Heart left ventricle (tissue), 16 donors: Measurements from ENCODE around the gene TTC38. TPM values are rescaled to one million over a fixed set of nuclear protein-coding genes. Genes with fewer than 3 reads are reported as not detected.
A peak's percentile ranks its signal among the peaks of the same experiment; 100 is the strongest.

ENCODE experiments used
- ATAC-seq, 4 donors: fragments of 200-7000 bp; cut with Tn5 transposase; one replicate each; pipeline ENCODE4 v1.9.1; 2020 to 2022; ENCODE audit warnings: moderate library complexity in 4 of 4, mild to moderate bottlenecking in 3 of 4, moderate number of reproducible peaks in 1 of 4
- DNase-seq, 5 donors: peaks; one replicate each; pipeline ENCODE4 v3.0.0-alpha.2; 2020
- H3K27ac ChIP-seq, 12 donors: fragments of 200-600 bp; sonication (generic) in 4 of 12; one replicate each; pipeline versions ENCODE4 v1.5.0 to v1.8.0; 2016 to 2022; ENCODE audit warnings: mild to moderate bottlenecking in 2 of 12
- H3K27me3 ChIP-seq, 9 donors: fragments of 200-600 bp; sonication (generic) in 2 of 9; one replicate each; pipeline versions ENCODE4 v1.5.1 to v1.8.0; 2016 to 2022; ENCODE audit warnings: mild to moderate bottlenecking in 3 of 9
- H3K36me3 ChIP-seq, 9 donors: fragments of 200-600 bp; sonication (generic) in 2 of 9; one replicate each; pipeline versions ENCODE4 v1.5.0 to v1.8.0; 2018 to 2022; ENCODE audit warnings: mild to moderate bottlenecking in 2 of 9
- H3K4me1 ChIP-seq, 12 donors: fragments of 200-600 bp; sonication (generic) in 4 of 12; one replicate each; pipeline versions ENCODE4 v1.5.0 to v1.8.0; 2016 to 2022; ENCODE audit warnings: mild to moderate bottlenecking in 3 of 12
- H3K4me3 ChIP-seq, 12 donors: fragments of 200-600 bp; sonication (generic) in 4 of 12; one replicate each; pipeline versions ENCODE4 v1.5.0 to v1.8.0; 2017 to 2022; ENCODE audit warnings: mild to moderate bottlenecking in 9 of 12, moderate library complexity in 4 of 12
- H3K9me3 ChIP-seq, 12 donors: fragments of 200-600 bp; sonication (generic) in 4 of 12; one replicate each; pipeline versions ENCODE4 v1.5.0 to v1.8.0; 2016 to 2022; ENCODE audit warnings: mild to moderate bottlenecking in 1 of 12
- CTCF ChIP-seq, 12 donors: fragments of 200-600 bp; sonication (generic) in 4 of 12; IDR thresholded peaks; one replicate each; pipeline versions ENCODE4 v1.5.0 to v1.8.0; 2018 to 2022; ENCODE audit warnings: antibody characterized with exemption in 12 of 12, mild to moderate bottlenecking in 5 of 12
- POLR2A ChIP-seq, 2 donors: fragments of 450-650 bp; IDR thresholded peaks; one replicate each; pipeline ENCODE4 v1.6.1; 2017; ENCODE audit warnings: antibody characterized with exemption in 2 of 2, mild to moderate bottlenecking in 2 of 2, moderate library complexity in 2 of 2
- WGBS, 4 donors: extraction: QIAGEN DNeasy Blood & Tissue Kit in 2 of 4; methylation state at CpG; one replicate each; pipeline versions ENCODE4 v1.1.5 to v1.1.7; 2013 to 2018; 5-methylcytosine and 5-hydroxymethylcytosine counted together
- intact Hi-C, 10 donors: fragments of 100-400 bp; cut with DNase I; formaldehyde crosslinking; loops; one replicate each; pipeline versions ENCODE4 v1.11.1 to v1.14.2; 2022
- polyA plus RNA-seq, 2 donors: library from polyadenylated mRNA; stranded (reverse); fragments of 200-250 nt; gene quantifications; one replicate each; pipeline ENCODE4 v1.2.3, GENCODE V29; 2013
- total RNA-seq, 9 donors: library from RNA; depleted of rRNA in 2 of 9; stranded (reverse); fragments of >200 nt in 2 of 9; fragmentation: NEBNext Ultra II Directional in 3 of 9; extraction: Animal tissue kit (Norgen Biotek cat#: 25700) in 3 of 9; gene quantifications; one replicate each; pipeline versions ENCODE4 v1.1.0 to v1.2.4, GENCODE V29; 2016 to 2023
- donor health status: ischemic (EF 13 %, LVEDD 7.1; RV severe dilation, severe dysfunction).
- donor health status: healthy with polysubstance abuse.
- donor health status: DM: no; HTN: yes; CAD: no.
- donor health status: DM: no; HTN: no; CAD: no.
- donor health status: ischemic (EF 25% LVEDD 6.9; RV normal size, moderate dysfunction).
- donor health status: ischemic (EF 25% LVEDD 5.7; RV mildly dilated, moderate dysfunction).
- donor health status: healthy.
- donor health status: DM: yes; HTN: yes; CAD: no.
- donor health status: ischemic (EF 35%, LVEDD 5.7; RV mildly dilated, moderate dysfunction).
- donor health status: nonischemic (EF 11% LVEDD 7.7; RV severe dilation, severe dysfunction).
- donor health status: DM: yes; HTN: yes; CAD: no.
- donor health status: PGD.
- donor health status: ischemic (EF 29% LVEDD 5.4; RV normal size, mild dysfunction).
- donor health status: nonischemic (EF 23%, LVEDD 6.1; RV moderate dilation, normal function).

TTC38 gene
- total and polyA plus RNA-seq, 11 donors = 15.5 to 72.4 (median 25.3) TPM

- no peak for TF ChIP-seq POLR2A (IDR thresholded peaks at IDR 0.05)
- no peak for TF ChIP-seq CTCF (IDR thresholded peaks at IDR 0.05)
- H3K9me3 ChIP-seq = no peaks in the 10 kb centered on the region
- intact Hi-C loops = loop anchor here in 1 of 10 donors (5.0 kb wide), 1 partner anchor 153 kb away; no protein-coding TSS in a partner anchor
- ATAC-seq (no peak), DNase-seq (peak in 1 of 5 donors; percentile 27)
- H3K4me1 ChIP-seq = peaks cover 0 to 21% (median 15%) of the 10 kb centered on the region in 12 donors
- no peak overlapping the region for H3K27ac ChIP-seq
- H3K27me3 ChIP-seq = no peaks in the 10 kb centered on the region
- no peak overlapping the region for H3K4me3 ChIP-seq
- H3K36me3 ChIP-seq = no peaks in the 10 kb centered on the region
- WGBS, 4 donors = 94 to 98% (median 97%) methylated on average over 7 of the region's 7 CpGs
Measured at GRCh38 chr22:46300491-46300890, 32.7 kb downstream of the TTC38 start.

- H3K4me3 ChIP-seq = no peak overlapping the region
- no peaks in the 10 kb centered on the region for H3K4me1 ChIP-seq
- ATAC-seq (no peak), DNase-seq (peak in 1 of 5 donors; percentile 26)
- no peaks in the 10 kb centered on the region for H3K9me3 ChIP-seq
- TF ChIP-seq POLR2A (IDR thresholded peaks at IDR 0.05) (no peak), CTCF (IDR thresholded peaks at IDR 0.05) (no peak)
- no peak overlapping the region for H3K27ac ChIP-seq
- no peaks in the 10 kb centered on the region for H3K36me3 ChIP-seq
- 91 to 95% (median 93%) methylated on average over 7 of the region's 7 CpGs for WGBS, 4 donors
- no peaks in the 10 kb centered on the region for H3K27me3 ChIP-seq
- intact Hi-C loops = loop anchor here in 1 of 10 donors (5.0 kb wide), 1 partner anchor 156 kb away; no protein-coding TSS in a partner anchor
Measured at GRCh38 chr22:46303347-46303965, 35.6 kb downstream of the TTC38 start.

- peak in 1 of 4 donors; percentile 27 for ATAC-seq
- Histone ChIP-seq H3K27ac (no peak overlapping the region), H3K4me3 (no peak overlapping the region), H3K27me3 (no peaks in the 10 kb centered on the region), H3K36me3 (peaks cover 0 to 4% (median 0%) of the 10 kb centered on the region in 9 donors), H3K4me1 (peaks cover 0 to 9% (median 0%) of the 10 kb centered on the region in 12 donors), H3K9me3 (no peaks in the 10 kb centered on the region)
- intact Hi-C loops = no loop called here
- TF ChIP-seq CTCF (IDR thresholded peaks at IDR 0.05) (no peak), POLR2A (IDR thresholded peaks at IDR 0.05) (no peak)
- WGBS, 4 donors = 87 to 91% (median 90%) methylated on average over 17 to 23 of the region's 23 CpGs
- DNase-seq = peak in 1 of 5 donors; percentile 46
Measured at GRCh38 chr22:46308283-46308988, 40.6 kb downstream of the TTC38 start.

GRCh38 chr22:46309526-46310085 is 41.8 kb downstream of the TTC38 start:
- Histone ChIP-seq H3K27me3 (no peaks in the 10 kb centered on the region), H3K4me1 (peaks cover 0 to 13% (median 0%) of the 10 kb centered on the region in 12 donors), H3K4me3 (no peak overlapping the region), H3K9me3 (no peaks in the 10 kb centered on the region), H3K27ac (peak overlapping the region in 2 of 12 donors; percentile 41 to 42), H3K36me3 (peaks cover 0 to 4% (median 0%) of the 10 kb centered on the region in 9 donors)
- TF ChIP-seq POLR2A (IDR thresholded peaks at IDR 0.05) (no peak), CTCF (IDR thresholded peaks at IDR 0.05) (no peak)
- 71 to 79% (median 75%) methylated on average over 14 to 15 of the region's 15 CpGs for WGBS, 4 donors
- intact Hi-C loops = loop anchor here in 8 of 10 donors (5.0 to 10.0 kb wide), 4 partner anchors 307 to 317 kb away; no protein-coding TSS in a partner anchor
- ATAC-seq (peak; percentile 59 to 90 (median 72)), DNase-seq (peak in 3 of 5 donors; percentile 44 to 63 (median 54))
